ENCODE results near the gene HEMK1.

- TF ChIP-seq CTCF (IDR thresholded peaks at IDR 0.05; ENCODE audit: low read depth, low read length, missing input control) (no peak), JUND (IDR thresholded peaks at IDR 0.05) (no peak)
Observed at GRCh38 chr3:50531201-50531600, 38.1 kb upstream of the HEMK1 start.

Data from liver (tissue), 3 donors.